HL-60/S4 treated with phorbol 12-myristate 13-acetate at 8.2 ng/mL for 4 days and 3 days (cell line): Measurements from ENCODE around the gene SDK1.

Source experiments
- in situ Hi-C: fragments of 300-500 bp; cut with MboI; formaldehyde crosslinking; loops from 2 replicates; pipeline ENCODE4 v1.15.0; 2022; ENCODE audit warnings: low sequenced_read_pairs

Gene SDK1

GRCh38 chr7:3517344-3517743 lies 216.3 kb downstream of the SDK1 start:
- in situ Hi-C loops = no loop called here

GRCh38 chr7:3518546-3518945 lies 217.5 kb downstream of the SDK1 start:
- in situ Hi-C loops = no loop called here

- in situ Hi-C loops = no loop called here
Measured at GRCh38 chr7:3520206-3520605, 219.2 kb downstream of the SDK1 start.

- in situ Hi-C loops = no loop called here
Measured at GRCh38 chr7:3527496-3528124, 226.6 kb downstream of the SDK1 start.

- in situ Hi-C loops = no loop called here
Measured at GRCh38 chr7:3533040-3533439, 232.0 kb downstream of the SDK1 start.

- in situ Hi-C loops = no loop called here
Measured at GRCh38 chr7:3537210-3537875, 236.3 kb downstream of the SDK1 start.

GRCh38 chr7:3538041-3538440 lies 237.0 kb downstream of the SDK1 start:
- in situ Hi-C loops = no loop called here

GRCh38 chr7:3540456-3541220 lies 239.6 kb downstream of the SDK1 start:
- in situ Hi-C loops = no loop called here

- in situ Hi-C loops = no loop called here
Measured at GRCh38 chr7:3544202-3544601, 243.2 kb downstream of the SDK1 start.

- in situ Hi-C loops = no loop called here
Measured at GRCh38 chr7:3548815-3549214, 247.8 kb downstream of the SDK1 start.

GRCh38 chr7:3549601-3550000 lies 248.5 kb downstream of the SDK1 start:
- in situ Hi-C loops = no loop called here

- in situ Hi-C loops = no loop called here
Measured at GRCh38 chr7:3551536-3551935, 250.5 kb downstream of the SDK1 start.

GRCh38 chr7:3552499-3552898 lies 251.4 kb downstream of the SDK1 start:
- in situ Hi-C loops = no loop called here

GRCh38 chr7:3558400-3558799 lies 257.3 kb downstream of the SDK1 start:
- in situ Hi-C loops = no loop called here

- in situ Hi-C loops = no loop called here
Measured at GRCh38 chr7:3559278-3559677, 258.2 kb downstream of the SDK1 start.

- in situ Hi-C loops = no loop called here
Measured at GRCh38 chr7:3560495-3560894, 259.4 kb downstream of the SDK1 start.

GRCh38 chr7:3561932-3562331 lies 260.9 kb downstream of the SDK1 start:
- in situ Hi-C loops = no loop called here

- in situ Hi-C loops = no loop called here
Measured at GRCh38 chr7:3564231-3564630, 263.2 kb downstream of the SDK1 start.

- in situ Hi-C loops = no loop called here
Measured at GRCh38 chr7:3568516-3568915, 267.5 kb downstream of the SDK1 start.

- in situ Hi-C loops = no loop called here
Measured at GRCh38 chr7:3569643-3570042, 268.6 kb downstream of the SDK1 start.

GRCh38 chr7:3573151-3573550 lies 272.1 kb downstream of the SDK1 start:
- in situ Hi-C loops = no loop called here

GRCh38 chr7:3574386-3574785 lies 273.3 kb downstream of the SDK1 start:
- in situ Hi-C loops = no loop called here
